Measurements from ENCODE around the gene NPPB.
"Not testable (repeated sequence)": the region's sequence is repeated elsewhere in the genome, so short reads cannot be mapped to it uniquely, and the experiment has no call there.

The NPPB gene

GRCh38 chr1:11858613-11858967 lies at the start of gene NPPB:
TSS of gene NPPB (minus strand) at chr1:11858945. CDS start at chr1:11858833, 112 bp downstream.
- peaks cover 32 to 34% of the 10 kb centered on the region in 2 donors for H3K27me3 ChIP-seq (ENCODE audit: control insufficient read depth in 1 of 2, insufficient read depth in 2 of 2, low read length in 2 of 2)

GRCh38 chr1:11908095-11908675 lies 49.4 kb upstream of the NPPB start:
- H3K4me3 ChIP-seq (ENCODE audit: low read depth in 1 of 2, low read length in 2 of 2): peak overlapping the region; percentile 68 to 86
- H3K9ac ChIP-seq (ENCODE audit: low read depth in 1 of 2, low read length in 2 of 2): peak overlapping the region; percentile 71 to 93
- peak overlapping the region; percentile 94 for H3K27ac ChIP-seq (ENCODE audit: low read depth, low read length)
- H3K4me1 ChIP-seq (ENCODE audit: control insufficient read depth in 1 of 2, insufficient read depth in 2 of 2, low read length in 2 of 2): peaks cover 4 to 8% of the 10 kb centered on the region in 2 donors
- H3K27me3 ChIP-seq (ENCODE audit: control insufficient read depth in 1 of 2, insufficient read depth in 2 of 2, low read length in 2 of 2): no peaks in the 10 kb centered on the region
- H3K9me3 ChIP-seq (ENCODE audit: control insufficient read depth in 1 of 2, low read length in 2 of 2): no peaks in the 10 kb centered on the region
- H3K36me3 ChIP-seq (ENCODE audit: control insufficient read depth in 1 of 2, insufficient read depth in 2 of 2, low read length in 2 of 2): no peaks in the 10 kb centered on the region

More at GRCh38 chr1:11858613-11858967, at the start of gene NPPB:
- no peak within 1 kb of the TSS for H3K27ac ChIP-seq (ENCODE audit: low read depth, low read length)
- H3K36me3 ChIP-seq (ENCODE audit: control insufficient read depth in 1 of 2, insufficient read depth in 2 of 2, low read length in 2 of 2): no peaks in the 10 kb centered on the region
- H3K9me3 ChIP-seq (ENCODE audit: control insufficient read depth in 1 of 2, low read length in 2 of 2): no peaks in the 10 kb centered on the region
- H3K9ac ChIP-seq (ENCODE audit: low read depth in 1 of 2, low read length in 2 of 2): no peak within 1 kb of the TSS
- no peak within 1 kb of the TSS for H3K4me3 ChIP-seq (ENCODE audit: low read depth in 1 of 2, low read length in 2 of 2)
- H3K4me1 ChIP-seq (ENCODE audit: control insufficient read depth in 1 of 2, insufficient read depth in 2 of 2, low read length in 2 of 2): no peaks in the 10 kb centered on the region

- no peaks in the 10 kb centered on the region for H3K36me3 ChIP-seq (ENCODE audit: control insufficient read depth in 1 of 2, insufficient read depth in 2 of 2, low read length in 2 of 2)
- no peaks in the 10 kb centered on the region for H3K9me3 ChIP-seq (ENCODE audit: control insufficient read depth in 1 of 2, low read length in 2 of 2)
- peaks cover 3 to 4% of the 10 kb centered on the region in 2 donors for H3K4me1 ChIP-seq (ENCODE audit: control insufficient read depth in 1 of 2, insufficient read depth in 2 of 2, low read length in 2 of 2)
- no peaks in the 10 kb centered on the region for H3K27me3 ChIP-seq (ENCODE audit: control insufficient read depth in 1 of 2, insufficient read depth in 2 of 2, low read length in 2 of 2)
- H3K4me3 ChIP-seq (ENCODE audit: low read depth in 1 of 2, low read length in 2 of 2): peak overlapping the region in 1 of 2 donors; percentile 68
- peak overlapping the region; percentile 36 to 71 for H3K9ac ChIP-seq (ENCODE audit: low read depth in 1 of 2, low read length in 2 of 2)
- peak overlapping the region; percentile 94 for H3K27ac ChIP-seq (ENCODE audit: low read depth, low read length)
These were observed 48.7 kb upstream of the NPPB start for GRCh38 chr1:11907275-11908094.

GRCh38 chr1:11906870-11907269 lies 48.1 kb upstream of the NPPB start:
- H3K4me3 ChIP-seq (ENCODE audit: low read depth in 1 of 2, low read length in 2 of 2): no peak overlapping the region
- no peaks in the 10 kb centered on the region for H3K36me3 ChIP-seq (ENCODE audit: control insufficient read depth in 1 of 2, insufficient read depth in 2 of 2, low read length in 2 of 2)
- no peaks in the 10 kb centered on the region for H3K9me3 ChIP-seq (ENCODE audit: control insufficient read depth in 1 of 2, low read length in 2 of 2)
- H3K9ac ChIP-seq (ENCODE audit: low read depth in 1 of 2, low read length in 2 of 2): peak overlapping the region in 1 of 2 donors; percentile 12
- no peak overlapping the region for H3K27ac ChIP-seq (ENCODE audit: low read depth, low read length)
- H3K27me3 ChIP-seq (ENCODE audit: control insufficient read depth in 1 of 2, insufficient read depth in 2 of 2, low read length in 2 of 2): no peaks in the 10 kb centered on the region
- peaks cover 3 to 4% of the 10 kb centered on the region in 2 donors for H3K4me1 ChIP-seq (ENCODE audit: control insufficient read depth in 1 of 2, insufficient read depth in 2 of 2, low read length in 2 of 2)

- Histone ChIP-seq H3K9ac (ENCODE audit: low read depth in 1 of 2, low read length in 2 of 2) (no peak overlapping the region), H3K36me3 (ENCODE audit: control insufficient read depth in 1 of 2, insufficient read depth in 2 of 2, low read length in 2 of 2) (no peaks in the 10 kb centered on the region), H3K27ac (ENCODE audit: low read depth, low read length) (no peak overlapping the region), H3K9me3 (ENCODE audit: control insufficient read depth in 1 of 2, low read length in 2 of 2) (no peaks in the 10 kb centered on the region), H3K4me1 (ENCODE audit: control insufficient read depth in 1 of 2, insufficient read depth in 2 of 2, low read length in 2 of 2) (no peaks in the 10 kb centered on the region), H3K27me3 (ENCODE audit: control insufficient read depth in 1 of 2, insufficient read depth in 2 of 2, low read length in 2 of 2) (no peaks in the 10 kb centered on the region), H3K4me3 (ENCODE audit: low read depth in 1 of 2, low read length in 2 of 2) (no peak overlapping the region)
These were observed 46.2 kb upstream of the NPPB start for GRCh38 chr1:11904978-11905377.

- not testable (repeated sequence) for H3K9me3 ChIP-seq (ENCODE audit: control insufficient read depth in 1 of 2, low read length in 2 of 2); H3K27ac ChIP-seq (ENCODE audit: low read depth, low read length); H3K36me3 ChIP-seq (ENCODE audit: control insufficient read depth in 1 of 2, insufficient read depth in 2 of 2, low read length in 2 of 2); H3K4me3 ChIP-seq (ENCODE audit: low read depth in 1 of 2, low read length in 2 of 2); H3K9ac ChIP-seq (ENCODE audit: low read depth in 1 of 2, low read length in 2 of 2); H3K27me3 ChIP-seq (ENCODE audit: control insufficient read depth in 1 of 2, insufficient read depth in 2 of 2, low read length in 2 of 2); H3K4me1 ChIP-seq (ENCODE audit: control insufficient read depth in 1 of 2, insufficient read depth in 2 of 2, low read length in 2 of 2)
These were observed 45.4 kb upstream of the NPPB start for GRCh38 chr1:11904156-11904555.

GRCh38 chr1:11903210-11903609 lies 44.5 kb upstream of the NPPB start:
- no peak overlapping the region for H3K4me3 ChIP-seq (ENCODE audit: low read depth in 1 of 2, low read length in 2 of 2)
- H3K27ac ChIP-seq (ENCODE audit: low read depth, low read length): no peak overlapping the region
- H3K27me3 ChIP-seq (ENCODE audit: control insufficient read depth in 1 of 2, insufficient read depth in 2 of 2, low read length in 2 of 2): peaks cover 11 to 12% of the 10 kb centered on the region in 2 donors
- no peaks in the 10 kb centered on the region for H3K9me3 ChIP-seq (ENCODE audit: control insufficient read depth in 1 of 2, low read length in 2 of 2)
- H3K36me3 ChIP-seq (ENCODE audit: control insufficient read depth in 1 of 2, insufficient read depth in 2 of 2, low read length in 2 of 2): no peaks in the 10 kb centered on the region
- H3K9ac ChIP-seq (ENCODE audit: low read depth in 1 of 2, low read length in 2 of 2): no peak overlapping the region
- no peaks in the 10 kb centered on the region for H3K4me1 ChIP-seq (ENCODE audit: control insufficient read depth in 1 of 2, insufficient read depth in 2 of 2, low read length in 2 of 2)

GRCh38 chr1:11901446-11901845 lies 42.7 kb upstream of the NPPB start:
- not testable (repeated sequence) for H3K27ac ChIP-seq (ENCODE audit: low read depth, low read length); H3K4me3 ChIP-seq (ENCODE audit: low read depth in 1 of 2, low read length in 2 of 2); H3K9ac ChIP-seq (ENCODE audit: low read depth in 1 of 2, low read length in 2 of 2); H3K36me3 ChIP-seq (ENCODE audit: control insufficient read depth in 1 of 2, insufficient read depth in 2 of 2, low read length in 2 of 2); H3K9me3 ChIP-seq (ENCODE audit: control insufficient read depth in 1 of 2, low read length in 2 of 2); H3K4me1 ChIP-seq (ENCODE audit: control insufficient read depth in 1 of 2, insufficient read depth in 2 of 2, low read length in 2 of 2)
- peaks cover 11 to 12% of the 10 kb centered on the region in 2 donors for H3K27me3 ChIP-seq (ENCODE audit: control insufficient read depth in 1 of 2, insufficient read depth in 2 of 2, low read length in 2 of 2)

GRCh38 chr1:11898831-11899467 lies 40.2 kb upstream of the NPPB start:
- Histone ChIP-seq H3K9me3 (ENCODE audit: control insufficient read depth in 1 of 2, low read length in 2 of 2) (no peaks in the 10 kb centered on the region), H3K36me3 (ENCODE audit: control insufficient read depth in 1 of 2, insufficient read depth in 2 of 2, low read length in 2 of 2) (no peaks in the 10 kb centered on the region), H3K4me1 (ENCODE audit: control insufficient read depth in 1 of 2, insufficient read depth in 2 of 2, low read length in 2 of 2) (no peaks in the 10 kb centered on the region), H3K4me3 (ENCODE audit: low read depth in 1 of 2, low read length in 2 of 2) (no peak overlapping the region), H3K27ac (ENCODE audit: low read depth, low read length) (no peak overlapping the region), H3K9ac (ENCODE audit: low read depth in 1 of 2, low read length in 2 of 2) (no peak overlapping the region), H3K27me3 (ENCODE audit: control insufficient read depth in 1 of 2, insufficient read depth in 2 of 2, low read length in 2 of 2) (peaks cover 12 to 16% of the 10 kb centered on the region in 2 donors)

GRCh38 chr1:11898086-11898785 lies 39.5 kb upstream of the NPPB start:
- Histone ChIP-seq H3K27ac (ENCODE audit: low read depth, low read length) (no peak overlapping the region), H3K27me3 (ENCODE audit: control insufficient read depth in 1 of 2, insufficient read depth in 2 of 2, low read length in 2 of 2) (peaks cover 12 to 16% of the 10 kb centered on the region in 2 donors), H3K4me1 (ENCODE audit: control insufficient read depth in 1 of 2, insufficient read depth in 2 of 2, low read length in 2 of 2) (no peaks in the 10 kb centered on the region), H3K36me3 (ENCODE audit: control insufficient read depth in 1 of 2, insufficient read depth in 2 of 2, low read length in 2 of 2) (no peaks in the 10 kb centered on the region), H3K4me3 (ENCODE audit: low read depth in 1 of 2, low read length in 2 of 2) (no peak overlapping the region), H3K9me3 (ENCODE audit: control insufficient read depth in 1 of 2, low read length in 2 of 2) (no peaks in the 10 kb centered on the region), H3K9ac (ENCODE audit: low read depth in 1 of 2, low read length in 2 of 2) (no peak overlapping the region)
